B cell (primary cell): ENCODE measurements around the gene GATA3.

Experiments used
- CTCF ChIP-seq: fragments of 200-600 bp; IDR thresholded peaks from one replicate; pipeline ENCODE4 v1.8.0; 2022; ENCODE audit warnings: antibody characterized with exemption, mild to moderate bottlenecking
- EZH2 ChIP-seq: IDR thresholded peaks from 2 replicates; pipeline ENCODE4 v1.6.1; 2012; ENCODE audit warnings: borderline replicate concordance, low read depth, mild to moderate bottlenecking, moderate library complexity, low read length; ENCODE audit not compliant: insufficient read depth, poor library complexity, severe bottlenecking

- TF ChIP-seq CTCF = no peak
- no peak for TF ChIP-seq EZH2
Observed at GRCh38 chr10:8116474-8116873, 62.0 kb downstream of the GATA3 start.
